Measurements from ENCODE around the gene FIG4.

DNA sequence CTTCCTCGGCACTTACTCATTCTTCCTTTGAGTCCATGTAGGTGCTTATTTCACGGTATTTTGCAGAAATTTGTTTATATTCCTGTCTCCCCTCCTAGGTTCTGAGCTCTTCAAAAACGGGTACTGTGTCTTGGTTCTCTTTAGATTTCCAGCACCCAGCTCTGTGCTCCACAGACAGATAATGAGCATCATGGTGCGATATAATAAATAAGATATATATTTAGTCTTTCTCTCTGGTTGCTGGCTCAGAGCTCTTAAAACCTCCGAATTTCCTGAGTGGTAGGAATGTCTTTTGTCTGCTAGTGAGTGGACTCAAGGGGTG lies 179.0 kb downstream of the FIG4 start:
- TF ChIP-seq, protein P1, sequence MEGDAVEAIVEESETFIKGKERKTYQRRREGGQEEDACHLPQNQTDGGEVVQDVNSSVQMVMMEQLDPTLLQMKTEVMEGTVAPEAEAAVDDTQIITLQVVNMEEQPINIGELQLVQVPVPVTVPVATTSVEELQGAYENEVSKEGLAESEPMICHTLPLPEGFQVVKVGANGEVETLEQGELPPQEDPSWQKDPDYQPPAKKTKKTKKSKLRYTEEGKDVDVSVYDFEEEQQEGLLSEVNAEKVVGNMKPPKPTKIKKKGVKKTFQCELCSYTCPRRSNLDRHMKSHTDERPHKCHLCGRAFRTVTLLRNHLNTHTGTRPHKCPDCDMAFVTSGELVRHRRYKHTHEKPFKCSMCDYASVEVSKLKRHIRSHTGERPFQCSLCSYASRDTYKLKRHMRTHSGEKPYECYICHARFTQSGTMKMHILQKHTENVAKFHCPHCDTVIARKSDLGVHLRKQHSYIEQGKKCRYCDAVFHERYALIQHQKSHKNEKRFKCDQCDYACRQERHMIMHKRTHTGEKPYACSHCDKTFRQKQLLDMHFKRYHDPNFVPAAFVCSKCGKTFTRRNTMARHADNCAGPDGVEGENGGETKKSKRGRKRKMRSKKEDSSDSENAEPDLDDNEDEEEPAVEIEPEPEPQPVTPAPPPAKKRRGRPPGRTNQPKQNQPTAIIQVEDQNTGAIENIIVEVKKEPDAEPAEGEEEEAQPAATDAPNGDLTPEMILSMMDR (conservative IDR thresholded peaks at IDR 0.05 in 1 of 2, IDR thresholded peaks at IDR 0.05 in 1 of 2; ENCODE audit: low read depth in 1 of 2, low read length in 2 of 2) = no peak
- TF ChIP-seq EZH2 (IDR thresholded peaks at IDR 0.05; ENCODE audit: low read length, missing control alignments) = no peak
